ENCODE measurements around the gene RNF121. TPM values are rescaled to one million over a fixed set of nuclear protein-coding genes. Genes with fewer than 3 reads are reported as not detected.
A peak's percentile ranks its signal among the peaks of the same experiment; 100 is the strongest.

RNF121 gene
- total and polyA plus RNA-seq, 2 of the 13 experiments (the other 11 are each of a cell fraction or from before 2014, with no cell fraction given): 28.6 to 44.3 TPM

GRCh38 chr11:71927820-71928736 lies 768 bp upstream of the RNF121 start, which contains the start of gene XNDC1N (continued):
- TF ChIP-seq KIAA2018 (CRISPR knock-in tag; IDR thresholded peaks at IDR 0.05; ENCODE audit: borderline replicate concordance) (no peak), ZNF792 (CRISPR knock-in tag; IDR thresholded peaks at IDR 0.05) (no peak), E2F1 (CRISPR knock-in tag; IDR thresholded peaks at IDR 0.05) (peak; percentile 95), JUN (CRISPR knock-in tag; IDR thresholded peaks at IDR 0.05) (peak; percentile 43; the same call in 1 of the 2 replicates), ZNF550 (CRISPR knock-in tag; IDR thresholded peaks at IDR 0.05; ENCODE audit: borderline replicate concordance) (no peak), RFXANK (CRISPR knock-in tag; IDR thresholded peaks at IDR 0.05) (no peak), HOXA3 (CRISPR knock-in tag; IDR thresholded peaks at IDR 0.05) (peak; percentile 69), HMGXB4 (CRISPR knock-in tag; IDR thresholded peaks at IDR 0.05; ENCODE audit: borderline replicate concordance in 1 of 2, low read depth in 1 of 2) (no peak; a peak in 1 of 4 replicates), ZBTB3 (CRISPR knock-in tag; IDR thresholded peaks at IDR 0.05; ENCODE audit: borderline replicate concordance, low read depth) (no peak), TBL1XR1 (IDR thresholded peaks at IDR 0.05; ENCODE audit: borderline replicate concordance, low read length, partially characterized antibody) (no peak), CAMTA2 (CRISPR knock-in tag; IDR thresholded peaks at IDR 0.05; ENCODE audit: borderline replicate concordance) (no peak), ZXDC (CRISPR knock-in tag; IDR thresholded peaks at IDR 0.05) (peak; percentile 77; the same call in 1 of the 2 replicates), BRCA1 (CRISPR knock-in tag; IDR thresholded peaks at IDR 0.05) (no peak; the same call in 1 of the 2 replicates), HNRNPH1 (optimal IDR thresholded peaks at IDR 0.05; ENCODE audit: low read depth, low read length) (no peak)

All from HepG2 (cell line).